CD14-positive monocyte (primary cell): Measurements from ENCODE around the gene SNX8. TPM values are rescaled to one million over a fixed set of nuclear protein-coding genes. Genes with fewer than 3 reads are reported as not detected.
"Not testable (repeated sequence)": the region's sequence is repeated elsewhere in the genome, so short reads cannot be mapped to it uniquely, and the experiment has no call there.

Experiments
- DNase-seq, 3 donors: peaks; one replicate each; pipeline ENCODE4 v3.0.0-alpha.2; 2011 to 2022
- H2AFZ ChIP-seq: 2 replicates; pipeline ENCODE4 v1.6.0; 2012; ENCODE audit warnings: mild to moderate bottlenecking, low read depth, low read length, inconsistent platforms; ENCODE audit not compliant: insufficient read depth, poor library complexity, severe bottlenecking
- H3K27ac ChIP-seq, 2 donors: 1 replicate in 1 of 2; 2 replicates in 1 of 2; pipeline ENCODE4 v1.5.1; 2012 to 2013; ENCODE audit warnings: low read length in 2 of 2, control low read depth in 1 of 2, inconsistent platforms in 1 of 2, low read depth in 1 of 2, mild to moderate bottlenecking in 1 of 2
- H3K27me3 ChIP-seq, 2 donors: one replicate each; pipeline versions ENCODE4 v1.6.0 to v1.6.1; 2011 to 2013; ENCODE audit warnings: low read length in 2 of 2; ENCODE audit not compliant: control insufficient read depth in 2 of 2, insufficient read depth in 2 of 2
- H3K36me3 ChIP-seq, 2 donors: replicated peaks in 1 of 2; 1 replicate in 1 of 2; 2 replicates in 1 of 2; pipeline versions ENCODE4 v1.5.1 to v1.6.1; 2012 to 2013; ENCODE audit warnings: low read length in 2 of 2, control low read depth in 1 of 2, inconsistent platforms in 1 of 2, mild to moderate bottlenecking in 1 of 2; ENCODE audit not compliant: insufficient read depth in 2 of 2, control insufficient read depth in 1 of 2
- H3K4me1 ChIP-seq, 2 donors: 1 replicate in 1 of 2; 2 replicates in 1 of 2; pipeline versions ENCODE4 v1.5.1 to v1.6.1; 2012 to 2013; ENCODE audit warnings: low read length in 2 of 2, control low read depth in 1 of 2, inconsistent platforms in 1 of 2, mild to moderate bottlenecking in 1 of 2, moderate library complexity in 1 of 2; ENCODE audit not compliant: insufficient read depth in 2 of 2, control insufficient read depth in 1 of 2
- H3K4me2 ChIP-seq: replicated peaks from 2 replicates; pipeline ENCODE3; 2012; ENCODE audit warnings: low read length, moderate library complexity, mild to moderate bottlenecking; ENCODE audit not compliant: poor library complexity, severe bottlenecking; ENCODE audit errors: extremely low read depth
- H3K4me3 ChIP-seq, 3 experiments: fragments of 200-600 bp in 1 of 3; sonication (generic) in 1 of 3; replicated peaks in 1 of 3; 1 replicate in 2 of 3; 2 replicates in 1 of 3; pipeline ENCODE4 v1.5.1; 2011 to 2013; ENCODE audit warnings: low read length in 3 of 3, mild to moderate bottlenecking in 3 of 3, control low read depth in 2 of 3, low read depth in 2 of 3, inconsistent platforms in 1 of 3, moderate library complexity in 1 of 3
- H3K79me2 ChIP-seq: 2 replicates; pipeline ENCODE4 v1.6.0; 2012; ENCODE audit warnings: mild to moderate bottlenecking, control low read depth, inconsistent platforms, low read length, moderate library complexity; ENCODE audit not compliant: insufficient read depth
- H3K9ac ChIP-seq: 2 replicates; pipeline ENCODE4 v1.6.0; 2017; ENCODE audit warnings: low read length, mild to moderate bottlenecking; ENCODE audit not compliant: insufficient read depth, poor library complexity, severe bottlenecking
- H3K9me3 ChIP-seq, 2 donors: replicated peaks in 1 of 2; 1 replicate in 1 of 2; 2 replicates in 1 of 2; pipeline versions ENCODE4 v1.5.1 to v1.6.1; 2012 to 2013; ENCODE audit warnings: low read length in 2 of 2, control low read depth in 1 of 2; ENCODE audit not compliant: control insufficient read depth in 1 of 2, insufficient read depth in 1 of 2
- H4K20me1 ChIP-seq: 2 replicates; pipeline ENCODE4 v1.6.0; 2012; ENCODE audit warnings: mild to moderate bottlenecking, low read length, control low read depth, moderate library complexity; ENCODE audit not compliant: insufficient read depth
- H3K27ac Mint-ChIP-seq, 7 donors: one replicate each; pipeline ENCODE4 v1.8.0; 2020; ENCODE audit warnings: mild to moderate bottlenecking in 7 of 7, mixed read lengths in 7 of 7, moderate library complexity in 6 of 7, inconsistent platforms in 2 of 7
- H3K27me3 Mint-ChIP-seq, 3 donors: one replicate each; pipeline ENCODE4 v1.8.0; 2021 to 2022; ENCODE audit warnings: low read depth in 3 of 3, mild to moderate bottlenecking in 3 of 3, mixed read lengths in 3 of 3, moderate library complexity in 3 of 3, inconsistent platforms in 1 of 3
- H3K36me3 Mint-ChIP-seq, 2 donors: one replicate each; pipeline ENCODE4 v1.8.0; 2020; ENCODE audit warnings: mixed read lengths in 2 of 2, inconsistent platforms in 1 of 2, mild to moderate bottlenecking in 1 of 2
- H3K4me1 Mint-ChIP-seq: one replicate; pipeline ENCODE4 v1.8.0; 2020; ENCODE audit warnings: mild to moderate bottlenecking, mixed read lengths
- H3K4me3 Mint-ChIP-seq, 2 donors: one replicate each; pipeline ENCODE4 v1.8.0; 2020; ENCODE audit warnings: mild to moderate bottlenecking in 2 of 2, mixed read lengths in 2 of 2, moderate library complexity in 1 of 2
- H3K9me3 Mint-ChIP-seq, 7 donors: one replicate each; pipeline ENCODE4 v1.8.0; 2020 to 2022; ENCODE audit warnings: mixed read lengths in 7 of 7, mild to moderate bottlenecking in 6 of 7, moderate library complexity in 6 of 7, inconsistent platforms in 2 of 7
- WGBS: methylation state at CpG from one replicate; pipeline ENCODE4 v1.1.5; 2013; ENCODE audit warnings: missing lambda C conversion rate; ENCODE audit not compliant: insufficient coverage; 5-methylcytosine and 5-hydroxymethylcytosine counted together
- intact Hi-C, 2 donors: fragments of 100-400 bp; cut with micrococcal nuclease; formaldehyde crosslinking; loops; one replicate each; pipeline versions ENCODE4 v1.15.0 to v1.15.1; 2023
- polyA plus RNA-seq, 3 donors: library from polyadenylated mRNA; depleted of rRNA in 1 of 3; unstranded in 2 of 3; stranded (reverse) in 1 of 3; fragments of 300-500 nt in 2 of 3; fragments of >200 nt in 1 of 3; fragmentation: Illumina TruSeq in 2 of 3; gene quantifications; 1 replicate in 2 of 3; 2 replicates in 1 of 3; pipeline ENCODE4 v1.2.3, GENCODE V29; 2012 to 2021
- TF ChIP-seq, protein P1 (sequence below): fragments of 200-600 bp; IDR thresholded peaks from one replicate; pipeline ENCODE4 v1.8.0; 2022; ENCODE audit warnings: antibody characterized with exemption, mild to moderate bottlenecking

The SNX8 gene
- polyA plus RNA-seq, 3 donors, result 15.4 to 43.7 (median 41.9) TPM

DNA sequence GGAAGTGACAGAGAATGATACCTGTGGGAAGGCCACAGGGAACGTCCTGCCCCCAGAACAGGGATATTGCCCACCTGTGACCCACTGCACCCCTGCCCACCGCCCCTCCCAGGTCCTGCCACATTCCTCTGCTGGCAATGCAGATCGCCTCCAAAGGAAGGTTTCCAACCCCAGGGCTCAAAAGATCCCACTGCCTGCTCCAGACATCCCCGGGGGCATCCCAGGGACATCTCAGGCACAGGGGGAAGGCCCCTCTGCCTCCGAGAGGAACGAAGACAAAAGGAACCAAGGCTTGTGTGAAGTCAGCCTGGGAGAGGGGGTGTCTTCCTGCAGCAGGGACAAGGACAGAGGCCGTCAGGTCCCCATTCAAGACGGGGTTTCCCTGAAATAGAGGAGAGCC, 43.7 kb downstream of the SNX8 start:
- Mint-ChIP-seq H3K36me3 (peaks cover 32 to 53% of the 10 kb centered on the region in 2 donors), H3K27me3 (no peaks in the 10 kb centered on the region), H3K4me1 (no peaks in the 10 kb centered on the region), H3K4me3 (no peak overlapping the region), H3K9me3 (peaks cover 0 to 3% (median 0%) of the 10 kb centered on the region in 7 donors), H3K27ac (no peak overlapping the region)
- H3K4me2 ChIP-seq, result no peak overlapping the region
- TF ChIP-seq, protein P1, sequence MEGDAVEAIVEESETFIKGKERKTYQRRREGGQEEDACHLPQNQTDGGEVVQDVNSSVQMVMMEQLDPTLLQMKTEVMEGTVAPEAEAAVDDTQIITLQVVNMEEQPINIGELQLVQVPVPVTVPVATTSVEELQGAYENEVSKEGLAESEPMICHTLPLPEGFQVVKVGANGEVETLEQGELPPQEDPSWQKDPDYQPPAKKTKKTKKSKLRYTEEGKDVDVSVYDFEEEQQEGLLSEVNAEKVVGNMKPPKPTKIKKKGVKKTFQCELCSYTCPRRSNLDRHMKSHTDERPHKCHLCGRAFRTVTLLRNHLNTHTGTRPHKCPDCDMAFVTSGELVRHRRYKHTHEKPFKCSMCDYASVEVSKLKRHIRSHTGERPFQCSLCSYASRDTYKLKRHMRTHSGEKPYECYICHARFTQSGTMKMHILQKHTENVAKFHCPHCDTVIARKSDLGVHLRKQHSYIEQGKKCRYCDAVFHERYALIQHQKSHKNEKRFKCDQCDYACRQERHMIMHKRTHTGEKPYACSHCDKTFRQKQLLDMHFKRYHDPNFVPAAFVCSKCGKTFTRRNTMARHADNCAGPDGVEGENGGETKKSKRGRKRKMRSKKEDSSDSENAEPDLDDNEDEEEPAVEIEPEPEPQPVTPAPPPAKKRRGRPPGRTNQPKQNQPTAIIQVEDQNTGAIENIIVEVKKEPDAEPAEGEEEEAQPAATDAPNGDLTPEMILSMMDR, result no peak
- no peak overlapping the region for H3K9ac ChIP-seq
- peaks cover 30 to 36% of the 10 kb centered on the region in 2 donors for H3K36me3 ChIP-seq
- no peak overlapping the region for H3K4me3 ChIP-seq
- no peaks in the 10 kb centered on the region for H3K27me3 ChIP-seq
- 96% methylated on average over 4 of the region's 8 CpGs for WGBS
- H3K79me2 ChIP-seq, result no peaks in the 10 kb centered on the region
- intact Hi-C loops, result no loop called here
- H3K27ac ChIP-seq, result no peak overlapping the region
- no peak overlapping the region for H2AFZ ChIP-seq
- no peak for DNase-seq
- no peaks in the 10 kb centered on the region for H3K9me3 ChIP-seq
- no peaks in the 10 kb centered on the region for H3K4me1 ChIP-seq
- no peaks in the 10 kb centered on the region for H4K20me1 ChIP-seq

DNA sequence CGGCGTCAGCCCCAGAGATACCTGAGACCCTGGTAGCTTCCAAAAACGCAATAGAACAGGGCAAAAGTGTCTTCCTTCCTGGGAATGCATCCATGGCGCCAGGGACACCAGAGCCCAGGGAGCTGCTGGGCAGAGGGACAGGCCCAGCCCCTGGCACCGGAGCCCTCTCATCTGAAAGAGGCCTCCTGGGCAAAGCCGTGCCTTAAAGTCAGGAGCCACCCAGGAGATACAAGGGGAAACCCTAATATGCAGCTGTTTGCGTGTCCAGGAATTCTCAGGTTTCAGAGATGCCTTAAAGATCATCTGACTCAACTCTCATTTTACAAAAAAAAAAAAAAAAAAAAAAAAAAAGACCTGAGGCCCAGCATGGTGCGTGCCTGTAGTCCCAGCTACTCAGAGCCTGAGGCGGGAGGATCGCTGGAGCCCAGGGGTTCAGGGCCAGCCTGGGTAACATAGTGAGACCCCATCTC, 44.2 kb downstream of the SNX8 start:
- Mint-ChIP-seq H3K9me3 (peaks cover 0 to 3% (median 0%) of the 10 kb centered on the region in 7 donors), H3K4me1 (no peaks in the 10 kb centered on the region), H3K27me3 (no peaks in the 10 kb centered on the region), H3K36me3 (peaks cover 30 to 48% of the 10 kb centered on the region in 2 donors), H3K4me3 (no peak overlapping the region), H3K27ac (no peak overlapping the region)
- no peaks in the 10 kb centered on the region for H4K20me1 ChIP-seq
- peaks cover 28 to 34% of the 10 kb centered on the region in 2 donors for H3K36me3 ChIP-seq
- no peak overlapping the region for H3K27ac ChIP-seq
- TF ChIP-seq, protein P1, result no peak
- WGBS, result 97% methylated on average over 6 of the region's 10 CpGs
- no peak overlapping the region for H3K4me2 ChIP-seq
- intact Hi-C loops, result no loop called here
- H3K79me2 ChIP-seq, result no peaks in the 10 kb centered on the region
- DNase-seq, result no peak
- H3K4me1 ChIP-seq, result no peaks in the 10 kb centered on the region
- no peak overlapping the region for H2AFZ ChIP-seq
- no peak overlapping the region for H3K9ac ChIP-seq
- H3K27me3 ChIP-seq, result no peaks in the 10 kb centered on the region
- H3K9me3 ChIP-seq, result no peaks in the 10 kb centered on the region
- H3K4me3 ChIP-seq, result no peak overlapping the region

DNA sequence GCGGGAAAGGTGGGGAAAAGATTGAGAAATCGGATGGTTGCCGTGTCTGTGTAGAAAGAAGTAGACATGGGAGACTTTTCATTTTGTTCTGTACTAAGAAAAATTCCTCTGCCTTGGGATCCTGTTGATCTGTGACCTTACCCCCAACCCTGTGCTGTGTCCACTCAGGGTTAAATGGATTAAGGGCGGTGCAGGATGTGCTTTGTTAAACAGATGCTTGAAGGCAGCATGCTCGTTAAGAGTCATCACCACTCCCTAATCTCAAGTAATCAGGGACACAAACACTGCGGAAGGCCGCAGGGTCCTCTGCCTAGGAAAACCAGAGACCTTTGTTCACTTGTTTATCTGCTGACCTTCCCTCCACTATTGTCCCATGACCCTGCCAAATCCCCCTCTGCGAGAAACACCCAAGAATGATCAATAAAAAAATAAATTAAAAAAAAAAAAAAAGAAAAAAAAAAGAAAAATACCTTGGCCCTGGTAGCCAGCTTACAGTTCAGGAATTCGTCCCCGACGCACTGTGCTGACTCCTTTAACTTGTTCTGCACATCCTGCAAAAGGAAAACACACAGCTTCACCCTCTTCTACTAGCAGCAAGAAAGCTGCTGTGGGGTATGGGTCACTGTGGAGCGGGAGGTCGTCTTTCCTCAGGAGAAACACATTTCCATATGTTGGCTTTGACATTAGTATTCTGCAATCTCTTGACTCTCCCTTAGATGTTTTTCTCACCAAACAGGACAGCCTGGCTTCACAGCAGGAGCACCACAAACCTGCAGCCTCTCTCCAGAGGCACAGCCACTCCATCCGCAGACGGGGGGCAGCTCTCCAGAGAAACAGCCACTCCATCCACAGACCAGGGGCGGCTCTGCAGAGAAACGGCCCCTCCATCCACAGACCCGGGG, 44.9 kb downstream of the SNX8 start:
- H3K4me1 ChIP-seq, H2AFZ ChIP-seq, H3K4me3 Mint-ChIP-seq, H3K9me3 Mint-ChIP-seq, H3K4me3 ChIP-seq, H3K27ac ChIP-seq, H3K4me2 ChIP-seq, H3K27me3 Mint-ChIP-seq, H3K9ac ChIP-seq, H3K79me2 ChIP-seq, H3K4me1 Mint-ChIP-seq, H3K9me3 ChIP-seq, H4K20me1 ChIP-seq, H3K27ac Mint-ChIP-seq, DNase-seq, H3K27me3 ChIP-seq, intact Hi-C loops: not testable (repeated sequence)
- peaks cover 25 to 29% of the 10 kb centered on the region in 2 donors for H3K36me3 ChIP-seq
- peaks cover 28 to 46% of the 10 kb centered on the region in 2 donors for H3K36me3 Mint-ChIP-seq
- 97% methylated on average over 7 of the region's 18 CpGs for WGBS
